Pancreas (tissue), 10 donors: ENCODE measurements around the gene MYEF2. TPM values are rescaled to one million over a fixed set of nuclear protein-coding genes. Genes with fewer than 3 reads are reported as not detected.

Experiments
- ATAC-seq, 4 donors: fragments of 200-7000 bp; cut with Tn5 transposase; one replicate each; pipeline versions ENCODE4 v1.8.0 to v1.9.1; 2020; ENCODE audit warnings: mild to moderate bottlenecking in 4 of 4, moderate library complexity in 4 of 4
- DNase-seq, 6 donors: peaks; one replicate each; pipeline ENCODE4 v3.0.0-alpha.2; 2020
- FAIRE-seq: peaks from 2 replicates; lab custom pipeline; 2012; peaks lifted over from hg19 to GRCh38; lab: Jason Lieb, UNC
- H3K27ac ChIP-seq, 4 donors: fragments of 200-600 bp; sonication (generic); 1 replicate in 3 of 4; 2 replicates in 1 of 4; pipeline versions ENCODE4 v1.5.0 to v1.8.0; 2020
- H3K27me3 ChIP-seq, 4 donors: fragments of 200-600 bp; one replicate each; pipeline ENCODE4 v1.8.0; 2021
- H3K36me3 ChIP-seq, 3 donors: fragments of 200-600 bp; sonication (generic) in 1 of 3; one replicate each; pipeline versions ENCODE4 v1.5.0 to v1.8.0; 2020 to 2021
- H3K4me1 ChIP-seq, 3 donors: fragments of 200-600 bp; one replicate each; pipeline ENCODE4 v1.8.0; 2021
- H3K4me3 ChIP-seq, 4 donors: fragments of 200-600 bp; sonication (generic) in 2 of 4; one replicate each; pipeline versions ENCODE4 v1.5.0 to v1.8.0; 2020 to 2021
- H3K9me3 ChIP-seq, 4 donors: fragments of 200-600 bp; one replicate each; pipeline ENCODE4 v1.8.0; 2021
- WGBS, 2 donors: extraction: QIAGEN DNeasy Blood & Tissue Kit; methylation state at CpG; one replicate each; pipeline ENCODE4 v1.1.7; 2013; 5-methylcytosine and 5-hydroxymethylcytosine counted together
- intact Hi-C, 3 donors: fragments of 100-400 bp; cut with DNase I; formaldehyde crosslinking; loops; one replicate each; pipeline versions ENCODE4 v1.11.1 to v1.14.2; 2022
- polyA plus RNA-seq, 2 donors: library from polyadenylated mRNA; stranded (reverse); fragments of 200-250 nt; gene quantifications; one replicate each; pipeline ENCODE4 v1.2.3, GENCODE V29; 2013
- total RNA-seq, 6 donors: library from RNA; stranded (reverse); fragmentation: NEBNext Ultra II Directional in 4 of 6; extraction: Animal tissue kit (Norgen Biotek cat#: 25700) in 4 of 6; gene quantifications; one replicate each; pipeline versions ENCODE4 v1.2.1 to v1.2.4, GENCODE V29; 2021 to 2023
- TF ChIP-seq, protein P1 (sequence below), 4 donors: fragments of 200-600 bp; sonication (generic) in 3 of 4; IDR thresholded peaks; one replicate each; pipeline versions ENCODE4 v1.5.0 to v1.8.0; 2021; ENCODE audit warnings: antibody characterized with exemption in 4 of 4
- donor health status: healthy with polysubstance abuse.
- donor health status: DM: no; HTN: no; CAD: no; lungs with moderate emphysema.
- donor health status: DM: no; HTN: no; CAD: no.
- donor health status: control.
- donor health status: control.
- donor health status: Bipolar disorder and iron deficiency.
- donor health status: DM: yes; HTN: yes; CAD: no.
- donor health status: DM: no; HTN: no; CAD: no.
- donor health status: DM: no; HTN: no; CAD: no.
- donor health status: DM: yes; HTN: yes; CAD: no.

MYEF2 gene
- total and polyA plus RNA-seq, 8 donors: 10.5 to 28.0 (median 15.3) TPM

DNA sequence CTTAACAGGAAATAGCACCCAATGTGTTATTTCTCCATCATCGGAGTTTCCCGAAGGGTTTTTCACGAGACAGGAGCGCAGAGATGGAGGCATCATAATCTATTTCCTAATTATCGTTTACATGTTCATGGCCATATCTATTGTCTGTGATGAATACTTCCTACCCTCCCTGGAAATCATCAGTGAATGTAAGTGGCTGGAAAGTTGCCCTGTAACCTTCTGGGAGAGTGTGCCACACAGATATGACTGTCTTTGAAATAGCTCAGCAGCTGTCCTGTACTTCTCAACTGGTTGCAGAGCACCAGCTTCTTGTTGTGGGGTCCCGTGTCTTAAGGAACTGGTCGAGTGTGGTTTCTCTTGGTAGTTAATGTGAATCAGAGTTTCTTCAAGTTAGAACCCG lies 56.2 kb downstream of the MYEF2 start:
- H3K27ac ChIP-seq: no peak overlapping the region
- H3K4me3 ChIP-seq: no peak overlapping the region
- TF ChIP-seq, protein P1, sequence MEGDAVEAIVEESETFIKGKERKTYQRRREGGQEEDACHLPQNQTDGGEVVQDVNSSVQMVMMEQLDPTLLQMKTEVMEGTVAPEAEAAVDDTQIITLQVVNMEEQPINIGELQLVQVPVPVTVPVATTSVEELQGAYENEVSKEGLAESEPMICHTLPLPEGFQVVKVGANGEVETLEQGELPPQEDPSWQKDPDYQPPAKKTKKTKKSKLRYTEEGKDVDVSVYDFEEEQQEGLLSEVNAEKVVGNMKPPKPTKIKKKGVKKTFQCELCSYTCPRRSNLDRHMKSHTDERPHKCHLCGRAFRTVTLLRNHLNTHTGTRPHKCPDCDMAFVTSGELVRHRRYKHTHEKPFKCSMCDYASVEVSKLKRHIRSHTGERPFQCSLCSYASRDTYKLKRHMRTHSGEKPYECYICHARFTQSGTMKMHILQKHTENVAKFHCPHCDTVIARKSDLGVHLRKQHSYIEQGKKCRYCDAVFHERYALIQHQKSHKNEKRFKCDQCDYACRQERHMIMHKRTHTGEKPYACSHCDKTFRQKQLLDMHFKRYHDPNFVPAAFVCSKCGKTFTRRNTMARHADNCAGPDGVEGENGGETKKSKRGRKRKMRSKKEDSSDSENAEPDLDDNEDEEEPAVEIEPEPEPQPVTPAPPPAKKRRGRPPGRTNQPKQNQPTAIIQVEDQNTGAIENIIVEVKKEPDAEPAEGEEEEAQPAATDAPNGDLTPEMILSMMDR (IDR thresholded peaks at IDR 0.05): no peak
- H3K9me3 ChIP-seq: no peaks in the 10 kb centered on the region
- H3K4me1 ChIP-seq: no peaks in the 10 kb centered on the region
- DNase-seq: no peak
- no peaks in the 10 kb centered on the region for H3K36me3 ChIP-seq
- 76 to 83% methylated on average over 8 of the region's 8 CpGs for WGBS, 2 donors
- FAIRE-seq: no peak
- no peak for ATAC-seq
- no peaks in the 10 kb centered on the region for H3K27me3 ChIP-seq
- intact Hi-C loops: no loop called here

DNA sequence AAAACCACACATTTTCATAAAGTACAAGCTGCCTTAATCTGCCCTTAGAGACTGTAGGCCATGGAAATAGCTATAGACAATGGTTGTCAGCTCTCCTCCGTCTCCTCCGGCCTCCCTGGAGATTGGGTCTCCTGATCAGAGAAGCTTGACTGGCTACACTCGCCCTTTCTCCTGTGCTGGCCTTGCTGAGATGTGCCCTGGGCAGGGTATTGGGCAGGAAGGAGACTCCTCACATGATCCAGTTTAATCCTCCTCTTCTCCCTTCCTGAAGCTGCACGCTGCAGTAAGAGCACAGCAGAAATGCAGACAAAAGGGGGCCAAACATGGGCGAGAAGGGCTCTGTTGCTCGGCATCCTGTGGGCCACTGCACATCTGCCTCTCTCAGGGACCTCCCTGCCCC lies 57.4 kb downstream of the MYEF2 start, which contains the start of gene SLC24A5:
SLC24A5 (plus strand) TSS at position 246 of the 400 bp plus-strand sequence; CDS start at position 301, 55 bp downstream.
- intact Hi-C loops: no loop called here
- Histone ChIP-seq H3K27ac (no peak within 1 kb of the TSS), H3K36me3 (no peaks in the 10 kb centered on the region), H3K4me3 (no peak within 1 kb of the TSS), H3K4me1 (no peaks in the 10 kb centered on the region), H3K9me3 (no peaks in the 10 kb centered on the region), H3K27me3 (no peaks in the 10 kb centered on the region)
- TF ChIP-seq, protein P1 (IDR thresholded peaks at IDR 0.05): no peak
- FAIRE-seq: no peak
- no peak for ATAC-seq
- WGBS, 2 donors: 79 to 85% methylated on average over 6 of the region's 6 CpGs
- no peak for DNase-seq

DNA sequence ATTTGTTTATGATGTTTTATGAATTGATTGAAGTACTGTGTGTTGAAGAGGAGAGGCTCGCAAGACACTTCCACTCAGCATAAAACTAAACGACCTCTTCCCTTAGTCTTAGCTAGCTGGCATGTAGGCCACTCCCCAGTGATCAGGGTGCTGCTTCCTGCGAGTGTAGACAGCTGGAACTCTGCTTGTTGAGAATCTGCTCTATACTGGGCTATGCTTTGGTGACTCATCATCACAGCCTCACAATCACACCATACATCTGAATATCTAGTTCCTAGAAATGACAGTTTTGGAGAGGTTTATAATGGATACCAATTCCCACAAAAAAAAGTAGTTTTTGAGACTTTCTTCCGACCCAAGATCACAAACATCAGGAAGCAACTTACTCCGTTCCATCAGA lies 58.8 kb downstream of the MYEF2 start:
- H3K9me3 ChIP-seq: no peaks in the 10 kb centered on the region
- H3K4me3 ChIP-seq: no peak overlapping the region
- no peak for ATAC-seq
- intact Hi-C loops: no loop called here
- no peaks in the 10 kb centered on the region for H3K36me3 ChIP-seq
- no peak for DNase-seq
- TF ChIP-seq, protein P1 (IDR thresholded peaks at IDR 0.05): no peak
- WGBS, 2 donors: 49 to 61% methylated on average over 5 of the region's 5 CpGs
- FAIRE-seq: no peak
- no peaks in the 10 kb centered on the region for H3K27me3 ChIP-seq
- H3K4me1 ChIP-seq: no peaks in the 10 kb centered on the region
- no peak overlapping the region for H3K27ac ChIP-seq

DNA sequence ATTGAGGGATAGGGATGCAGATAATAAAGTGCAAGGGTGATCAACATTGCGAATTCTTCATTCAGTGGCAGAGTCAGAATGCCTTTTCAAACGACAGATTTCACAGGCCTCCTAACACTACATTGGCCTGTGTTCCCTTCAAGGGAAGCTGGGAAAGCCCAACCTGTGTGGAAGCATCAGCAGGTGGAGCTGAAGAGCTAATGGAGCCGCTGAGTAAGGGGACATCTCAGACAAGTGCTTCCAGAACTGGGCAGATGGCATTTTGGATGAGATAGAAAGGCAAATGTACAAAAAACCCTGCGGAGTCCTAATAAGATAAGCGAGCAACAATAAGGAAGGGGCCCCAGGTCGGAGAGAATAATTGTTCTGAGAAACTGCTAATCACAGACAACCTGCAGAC lies 65.9 kb downstream of the MYEF2 start:
- peak in 2 of 6 donors; percentile 8 to 25 for DNase-seq
- Histone ChIP-seq H3K27ac (no peak overlapping the region), H3K4me1 (no peaks in the 10 kb centered on the region), H3K9me3 (no peaks in the 10 kb centered on the region), H3K36me3 (no peaks in the 10 kb centered on the region), H3K27me3 (no peaks in the 10 kb centered on the region), H3K4me3 (no peak overlapping the region)
- peak; percentile 56 to 86 (median 77) for ATAC-seq
- WGBS, 2 donors: 21 to 23% methylated on average over 6 of the region's 6 CpGs
- TF ChIP-seq, protein P1 (IDR thresholded peaks at IDR 0.05): peak in 1 of 4 donors; percentile 19
- no peak for FAIRE-seq
- intact Hi-C loops: no loop called here

DNA sequence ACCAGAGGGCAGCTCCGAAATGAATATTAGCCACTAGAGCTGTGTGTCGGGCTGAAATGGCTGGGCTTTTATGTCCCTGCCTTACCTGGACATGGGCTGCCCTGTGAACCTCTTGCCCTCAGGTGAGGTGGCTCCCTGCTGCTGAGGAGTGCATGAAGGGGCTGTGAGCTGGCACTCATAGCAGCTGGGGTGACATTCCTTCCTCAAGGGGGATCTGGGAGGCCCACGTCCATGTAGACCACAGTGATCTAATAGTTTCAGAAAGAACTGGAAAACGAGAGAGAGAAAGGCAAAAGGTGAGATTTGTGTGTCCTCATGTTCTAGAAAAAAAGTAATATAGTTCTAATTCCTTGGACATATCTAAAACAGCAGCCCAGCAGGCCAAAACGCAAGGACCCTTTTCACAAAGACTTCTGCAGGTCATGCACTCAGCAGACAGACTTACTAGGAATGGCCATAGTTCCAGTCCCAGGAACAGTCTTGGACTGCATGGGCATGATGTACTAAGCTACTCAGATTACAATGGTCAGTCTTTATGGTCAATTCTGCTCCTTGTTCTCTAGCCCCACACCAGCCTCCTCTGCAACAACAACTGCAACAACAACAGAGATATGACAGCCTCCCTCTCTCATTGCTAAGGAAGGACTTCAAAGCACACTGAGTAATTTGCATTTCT lies 68.1 kb downstream of the MYEF2 start:
- TF ChIP-seq, protein P1 (IDR thresholded peaks at IDR 0.05): no peak
- Histone ChIP-seq H3K4me1 (no peaks in the 10 kb centered on the region), H3K36me3 (no peaks in the 10 kb centered on the region), H3K9me3 (no peaks in the 10 kb centered on the region), H3K27ac (no peak overlapping the region), H3K4me3 (no peak overlapping the region), H3K27me3 (no peaks in the 10 kb centered on the region)
- no peak for DNase-seq
- no peak for ATAC-seq
- intact Hi-C loops: no loop called here
- WGBS, 2 donors: 71 to 73% methylated on average over 5 of the region's 5 CpGs
- no peak for FAIRE-seq
